Upper lobe of left lung (tissue), 6 donors: ENCODE results near the gene MSMB. TPM values are rescaled to one million over a fixed set of nuclear protein-coding genes. Genes with fewer than 3 reads are reported as not detected.

Source experiments
- ATAC-seq, 2 donors: fragments of 200-7000 bp; cut with Tn5 transposase; one replicate each; pipeline ENCODE4 v1.9.1; 2022; ENCODE audit warnings: mild to moderate bottlenecking in 2 of 2, moderate library complexity in 2 of 2; ENCODE audit not compliant: low FRiP score in 2 of 2
- DNase-seq, 2 donors: peaks; one replicate each; pipeline ENCODE4 v3.0.0-alpha.2; 2019 to 2020
- H3K27ac ChIP-seq, 4 donors: fragments of 200-600 bp; sonication (generic); one replicate each; pipeline ENCODE4 v1.5.1; 2016 to 2019
- H3K27me3 ChIP-seq, 4 donors: fragments of 200-600 bp; sonication (generic); one replicate each; pipeline ENCODE4 v1.5.1; 2017 to 2019
- H3K36me3 ChIP-seq, 4 donors: fragments of 200-600 bp; sonication (generic); one replicate each; pipeline ENCODE4 v1.5.1; 2016 to 2019
- H3K4me1 ChIP-seq, 4 donors: fragments of 200-600 bp; sonication (generic); one replicate each; pipeline ENCODE4 v1.5.1; 2018 to 2019
- H3K4me3 ChIP-seq, 4 donors: fragments of 200-600 bp; sonication (generic); one replicate each; pipeline ENCODE4 v1.5.1; 2017 to 2019; ENCODE audit warnings: mild to moderate bottlenecking in 2 of 4, moderate library complexity in 1 of 4
- H3K9me3 ChIP-seq, 4 donors: fragments of 200-600 bp; sonication (generic); one replicate each; pipeline ENCODE4 v1.5.1; 2018 to 2019
- EP300 ChIP-seq, 4 donors: sonication (generic); formaldehyde crosslinking; IDR thresholded peaks; one replicate each; pipeline ENCODE4 v1.5.1; 2017; ENCODE audit warnings: antibody characterized with exemption in 4 of 4, control low read depth in 2 of 4
- POLR2A ChIP-seq, 4 donors: fragments of 450-650 bp; IDR thresholded peaks; one replicate each; pipeline ENCODE4 v1.5.1; 2016 to 2017; ENCODE audit warnings: antibody characterized with exemption in 4 of 4, mild to moderate bottlenecking in 2 of 4
- POLR2AphosphoS5 ChIP-seq, 2 donors: sonication (generic); formaldehyde crosslinking; IDR thresholded peaks; one replicate each; pipeline ENCODE4 v1.5.1; 2017; ENCODE audit warnings: antibody characterized with exemption in 2 of 2
- WGBS, 2 donors: methylation state at CpG; one replicate each; pipeline ENCODE4 v1.1.5; 2017 to 2018; 5-methylcytosine and 5-hydroxymethylcytosine counted together
- total RNA-seq, 6 donors: library from RNA; depleted of rRNA in 4 of 6; stranded (reverse); fragments of >200 nt in 4 of 6; gene quantifications; one replicate each; pipeline versions ENCODE4 v1.1.0 to v1.2.1, GENCODE V29; 2016 to 2021
- TF ChIP-seq, protein P1 (sequence below), 6 experiments: fragments of 450-650 bp in 4 of 6; fragments of 200-600 bp in 2 of 6; sonication (generic) in 2 of 6; IDR thresholded peaks; one replicate each; pipeline ENCODE4 v1.5.1; 2016 to 2019; ENCODE audit warnings: antibody characterized with exemption in 6 of 6
- donor health status: DM: no; HTN: no; CAD: no; lungs with moderate emphysema.
- donor health status: DM: no; HTN: yes; CAD: no; lungs with severe emphysema.

Gene MSMB
- total RNA-seq, 6 donors from 2014 or later, result 7.8 TPM; not detected in 5

GRCh38 chr10:46019177-46019528 lies 26.9 kb downstream of the MSMB start:
- peaks cover 44 to 74% (median 56%) of the 10 kb centered on the region in 4 donors for H3K4me1 ChIP-seq
- H3K27ac ChIP-seq, result peak overlapping the region; percentile 50 to 94 (median 84)
- H3K9me3 ChIP-seq, result no peaks in the 10 kb centered on the region
- 52 to 85% methylated on average over 3 of the region's 3 CpGs for WGBS, 2 donors
- DNase-seq (peak in 1 of 2 donors; percentile 67), ATAC-seq (peak in 1 of 2 donors; percentile 10)
- peaks cover 3 to 23% (median 10%) of the 10 kb centered on the region in 4 donors for H3K36me3 ChIP-seq
- H3K27me3 ChIP-seq, result no peaks in the 10 kb centered on the region
- H3K4me3 ChIP-seq, result peak overlapping the region in 1 of 4 donors; percentile 19
- no peak for TF ChIP-seq EP300 (IDR thresholded peaks at IDR 0.05)
- no peak for TF ChIP-seq POLR2A (IDR thresholded peaks at IDR 0.05)
- TF ChIP-seq, protein P1, sequence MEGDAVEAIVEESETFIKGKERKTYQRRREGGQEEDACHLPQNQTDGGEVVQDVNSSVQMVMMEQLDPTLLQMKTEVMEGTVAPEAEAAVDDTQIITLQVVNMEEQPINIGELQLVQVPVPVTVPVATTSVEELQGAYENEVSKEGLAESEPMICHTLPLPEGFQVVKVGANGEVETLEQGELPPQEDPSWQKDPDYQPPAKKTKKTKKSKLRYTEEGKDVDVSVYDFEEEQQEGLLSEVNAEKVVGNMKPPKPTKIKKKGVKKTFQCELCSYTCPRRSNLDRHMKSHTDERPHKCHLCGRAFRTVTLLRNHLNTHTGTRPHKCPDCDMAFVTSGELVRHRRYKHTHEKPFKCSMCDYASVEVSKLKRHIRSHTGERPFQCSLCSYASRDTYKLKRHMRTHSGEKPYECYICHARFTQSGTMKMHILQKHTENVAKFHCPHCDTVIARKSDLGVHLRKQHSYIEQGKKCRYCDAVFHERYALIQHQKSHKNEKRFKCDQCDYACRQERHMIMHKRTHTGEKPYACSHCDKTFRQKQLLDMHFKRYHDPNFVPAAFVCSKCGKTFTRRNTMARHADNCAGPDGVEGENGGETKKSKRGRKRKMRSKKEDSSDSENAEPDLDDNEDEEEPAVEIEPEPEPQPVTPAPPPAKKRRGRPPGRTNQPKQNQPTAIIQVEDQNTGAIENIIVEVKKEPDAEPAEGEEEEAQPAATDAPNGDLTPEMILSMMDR (IDR thresholded peaks at IDR 0.05), result no peak
- TF ChIP-seq POLR2AphosphoS5 (IDR thresholded peaks at IDR 0.05), result no peak

DNA sequence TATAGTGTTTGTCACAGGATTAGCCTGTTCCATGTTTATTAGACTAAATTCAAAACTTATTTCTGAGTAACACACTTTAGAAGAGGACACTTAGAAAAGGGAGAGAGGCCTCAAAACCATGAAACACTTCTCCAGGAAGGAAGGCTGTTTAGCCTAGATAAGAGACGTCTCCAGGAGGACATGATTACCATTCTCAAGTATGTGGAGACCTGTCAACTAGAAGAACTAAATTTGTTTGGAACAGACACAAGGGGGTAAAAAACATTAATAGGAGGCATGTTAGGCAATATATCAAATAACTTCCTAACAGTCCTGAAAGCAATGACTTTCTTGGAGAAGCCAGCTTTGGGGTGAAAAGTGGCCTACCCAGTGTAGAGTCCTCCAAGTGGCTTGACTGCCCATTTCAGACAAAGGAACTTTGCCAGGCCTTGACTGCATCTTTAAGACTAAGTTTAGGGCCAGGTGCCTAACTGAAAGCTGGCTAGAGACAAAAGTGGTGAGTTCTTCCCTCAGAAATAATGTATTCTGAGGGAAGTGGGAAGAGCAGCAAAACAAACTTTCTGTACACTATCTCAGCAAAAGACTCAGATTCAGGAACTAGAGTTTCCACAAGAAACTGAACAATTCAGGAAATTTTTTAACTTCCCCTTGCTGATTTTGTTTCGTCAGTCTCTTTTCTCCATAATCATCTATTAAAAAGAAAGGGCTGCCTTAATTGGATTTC lies 27.5 kb downstream of the MSMB start:
- no peaks in the 10 kb centered on the region for H3K27me3 ChIP-seq
- H3K27ac ChIP-seq, result peak overlapping the region; percentile 50 to 94 (median 84)
- 29 to 36% methylated on average over 2 of the region's 2 CpGs for WGBS, 2 donors
- H3K9me3 ChIP-seq, result no peaks in the 10 kb centered on the region
- DNase-seq (no peak), ATAC-seq (no peak)
- peaks cover 40 to 69% (median 52%) of the 10 kb centered on the region in 4 donors for H3K4me1 ChIP-seq
- no peak for TF ChIP-seq EP300 (IDR thresholded peaks at IDR 0.05)
- TF ChIP-seq POLR2A (IDR thresholded peaks at IDR 0.05), result no peak
- no peak for TF ChIP-seq POLR2AphosphoS5 (IDR thresholded peaks at IDR 0.05)
- TF ChIP-seq, protein P1 (IDR thresholded peaks at IDR 0.05), result no peak
- H3K4me3 ChIP-seq, result peak overlapping the region in 1 of 4 donors; percentile 19
- H3K36me3 ChIP-seq, result peaks cover 7 to 28% (median 14%) of the 10 kb centered on the region in 4 donors

DNA sequence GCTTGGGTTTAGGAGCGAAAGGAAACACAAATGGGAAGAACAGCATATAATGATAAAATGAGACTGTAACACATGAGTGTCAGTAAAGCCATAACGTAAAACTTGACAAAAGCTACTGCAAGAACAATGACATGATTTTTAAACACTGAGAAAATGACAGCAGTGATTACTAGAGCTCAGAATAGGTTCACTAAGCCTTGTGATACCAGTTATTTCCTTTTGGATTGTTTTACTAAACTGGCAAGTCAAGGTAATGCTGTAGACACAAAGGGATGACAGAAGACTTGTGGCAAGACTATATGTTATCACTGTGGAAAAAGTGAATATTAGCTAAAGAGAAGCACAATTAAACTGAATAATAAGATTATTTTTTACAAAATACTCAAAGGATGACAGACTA lies 28.3 kb downstream of the MSMB start:
- Histone ChIP-seq H3K4me3 (no peak overlapping the region), H3K27me3 (no peaks in the 10 kb centered on the region), H3K4me1 (peaks cover 38 to 61% (median 50%) of the 10 kb centered on the region in 4 donors), H3K36me3 (peaks cover 12 to 37% (median 20%) of the 10 kb centered on the region in 4 donors), H3K27ac (peak overlapping the region; percentile 50 to 94 (median 84)), H3K9me3 (no peaks in the 10 kb centered on the region)
- ATAC-seq, result no peak
- no peak for TF ChIP-seq POLR2A (IDR thresholded peaks at IDR 0.05)
- no peak for TF ChIP-seq EP300 (IDR thresholded peaks at IDR 0.05)
- TF ChIP-seq, protein P1 (IDR thresholded peaks at IDR 0.05), result no peak
- WGBS, 2 donors, result 75 to 84% methylated on average over 2 of the region's 2 CpGs
- no peak for DNase-seq

DNA sequence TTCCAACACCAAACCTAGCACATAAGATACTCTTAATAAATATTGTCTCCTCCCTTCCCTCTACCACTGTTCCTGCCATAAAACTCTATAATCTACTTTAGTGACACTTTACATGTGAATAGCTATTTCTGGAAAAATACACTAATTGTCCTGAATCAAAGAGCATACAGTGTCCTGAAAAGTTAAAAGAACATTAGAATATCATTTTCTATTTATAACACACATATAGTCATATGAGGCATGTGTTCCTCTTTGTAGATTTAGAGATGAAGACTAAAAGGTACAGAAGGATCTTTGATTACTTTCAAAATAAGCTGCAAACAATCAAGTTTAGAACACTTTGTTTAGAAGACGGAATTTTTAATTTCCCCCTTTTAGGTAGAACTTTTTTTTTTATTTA lies 29.3 kb downstream of the MSMB start:
- whole genome bisulfite sequencing, 2 donors, result 82 to 91% methylated on average over 1 of the region's 1 CpG
- H3K27ac ChIP-seq, result peak overlapping the region in 1 of 4 donors; percentile 6
- H3K4me3 ChIP-seq, result no peak overlapping the region
- H3K27me3 ChIP-seq, result no peaks in the 10 kb centered on the region
- TF ChIP-seq, protein P1 (IDR thresholded peaks at IDR 0.05), result no peak
- TF ChIP-seq POLR2A (IDR thresholded peaks at IDR 0.05) (no peak), EP300 (IDR thresholded peaks at IDR 0.05) (no peak), POLR2AphosphoS5 (IDR thresholded peaks at IDR 0.05) (no peak)
- peaks cover 19 to 46% (median 27%) of the 10 kb centered on the region in 4 donors for H3K36me3 ChIP-seq
- peaks cover 38 to 52% (median 42%) of the 10 kb centered on the region in 4 donors for H3K4me1 ChIP-seq
- DNase-seq, result no peak
- ATAC-seq, result no peak
- H3K9me3 ChIP-seq, result no peaks in the 10 kb centered on the region
